Ectodermal cell (in vitro differentiated cells): Measurements from ENCODE around the gene E2F7.

ENCODE experiments used
- H3K27ac ChIP-seq: 2 replicates; pipeline ENCODE4 v1.7.0; 2013; ENCODE audit warnings: mild to moderate bottlenecking, low read depth, low read length; ENCODE audit not compliant: insufficient read depth, poor library complexity, severe bottlenecking
- H3K27me3 ChIP-seq: 2 replicates; pipeline ENCODE4 v1.7.0; 2013; ENCODE audit warnings: mild to moderate bottlenecking, low read length; ENCODE audit not compliant: insufficient read depth, control insufficient read depth, poor library complexity, severe bottlenecking
- H3K36me3 ChIP-seq: one replicate; pipeline ENCODE4 v1.7.0; 2013; ENCODE audit warnings: low read length; ENCODE audit not compliant: control insufficient read depth, insufficient read depth
- H3K4me1 ChIP-seq: one replicate; pipeline ENCODE4 v1.7.0; 2013; ENCODE audit warnings: low read length; ENCODE audit not compliant: control insufficient read depth, insufficient read depth
- H3K4me3 ChIP-seq: 2 replicates; pipeline ENCODE4 v1.7.0; 2013; ENCODE audit warnings: low read depth, low read length, control low read depth; ENCODE audit not compliant: insufficient read depth
- H3K9me3 ChIP-seq: 2 replicates; pipeline ENCODE4 v1.7.0; 2013; ENCODE audit warnings: mild to moderate bottlenecking, low read length, moderate library complexity; ENCODE audit not compliant: control insufficient read depth
- WGBS, 2 experiments: methylation state at CpG; one replicate each; pipeline ENCODE4 v1.1.7; 2013; ENCODE audit warnings: missing lambda C conversion rate in 2 of 2; 5-methylcytosine and 5-hydroxymethylcytosine counted together

Gene E2F7

GRCh38 chr12:76976777-76977382 is 88.5 kb downstream of the E2F7 start:
- no peaks in the 10 kb centered on the region for H3K4me1 ChIP-seq
- WGBS, 2 experiments: 83 to 96% methylated on average over 2 of the region's 2 CpGs
- H3K36me3 ChIP-seq: no peaks in the 10 kb centered on the region
- no peak overlapping the region for H3K4me3 ChIP-seq
- H3K9me3 ChIP-seq: peaks cover 2% of the 10 kb centered on the region
- H3K27me3 ChIP-seq: no peaks in the 10 kb centered on the region
- no peak overlapping the region for H3K27ac ChIP-seq
